HCT116 (cell line): ENCODE results near the gene MYADML2. TPM values are rescaled to one million over a fixed set of nuclear protein-coding genes. Genes with fewer than 3 reads are reported as not detected.

Experiments
- ATAC-seq: fragments of 200-7000 bp; cut with Tn5 transposase; 2 replicates; pipeline ENCODE4 v1.9.1; 2020; ENCODE audit warnings: mild to moderate bottlenecking, moderate library complexity
- BruUV-seq: library from RNA; stranded (reverse); fragments of 400-500 nt; replicated peaks from 2 replicates; lab custom pipeline; 2021; lab: Mats Ljungman, UMichigan
- CTCF ChIA-PET: fragments of 300-600 bp; sonication (Branson Sonifier 250); formaldehyde crosslinking; loops from one replicate; lab custom pipeline; 2021; ENCODE audit warnings: antibody characterized with exemption; lab: Charles Lee
- POLR2A ChIA-PET: fragments of 300-600, 350-600 bp; sonication (Branson Sonifier 250); formaldehyde crosslinking; loops from one replicate; lab custom pipeline; 2021; ENCODE audit warnings: antibody characterized with exemption; lab: Charles Lee
- RAD21 ChIA-PET, 2 experiments: fragments of 300-600 bp; sonication (Branson Sonifier 250); formaldehyde crosslinking; loops; one replicate each; lab custom pipeline; 2023; ENCODE audit warnings: low total read pairs in 2 of 2; ENCODE audit not compliant: uncharacterized antibody in 2 of 2, unreplicated experiment in 2 of 2, low non-redundant PET in 1 of 2; lab: Charles Lee
- DNase-seq: peaks from one replicate; pipeline ENCODE4 v3.0.0-alpha.2; 2010; ENCODE audit warnings: low read depth, low spot score
- H2AFZ ChIP-seq: fragments of 200-600 bp; shearing (Covaris generic), sonication (generic); 2 replicates; pipeline ENCODE4 v1.6.1; 2017; ENCODE audit warnings: low read depth, mixed run types, mixed read lengths, antibody characterized with exemption, low read length; ENCODE audit not compliant: poor library complexity, severe bottlenecking
- H3K27ac ChIP-seq: 2 replicates; pipeline ENCODE4 v1.5.1; 2012; ENCODE audit warnings: low read depth, low read length
- H3K27me3 ChIP-seq: fragments of 200-600 bp; sonication (generic); 2 replicates; pipeline ENCODE4 v1.6.1; 2016; ENCODE audit warnings: mixed run types, low read length, mixed read lengths; ENCODE audit not compliant: insufficient read depth
- H3K36me3 ChIP-seq, 2 experiments: fragments of 200-500 bp in 1 of 2; fragments of 200-600 bp in 1 of 2; sonication (Bioruptor generic) in 1 of 2; sonication (generic) in 1 of 2; 2 replicates each; pipeline versions ENCODE4 v1.5.1 to v1.6.1; 2014 to 2016; ENCODE audit warnings: low read length in 2 of 2, inconsistent platforms in 1 of 2, mixed read lengths in 1 of 2, mixed run types in 1 of 2; ENCODE audit not compliant: insufficient read depth in 2 of 2, control insufficient read depth in 1 of 2
- H3K4me1 ChIP-seq, 2 experiments: fragments of 200-600 bp in 1 of 2; sonication (generic) in 1 of 2; 2 replicates each; pipeline versions ENCODE4 v1.5.1 to v1.6.1; 2012 to 2017; ENCODE audit warnings: low read length in 2 of 2, inconsistent platforms in 1 of 2, mild to moderate bottlenecking in 1 of 2, mixed read lengths in 1 of 2, mixed run types in 1 of 2, moderate library complexity in 1 of 2; ENCODE audit not compliant: insufficient read depth in 2 of 2, control insufficient read depth in 1 of 2
- H3K4me2 ChIP-seq: fragments of 200-600 bp; sonication (generic); 2 replicates; pipeline ENCODE4 v1.6.1; 2017; ENCODE audit warnings: mixed run types, low read length, mixed read lengths
- H3K4me3 ChIP-seq, 2 experiments: fragments of 200-600 bp in 1 of 2; sonication (generic) in 1 of 2; replicated peaks in 1 of 2; 2 replicates each; pipeline ENCODE4 v1.5.1; 2011 to 2016; ENCODE audit warnings: low read length in 2 of 2, control low read depth in 1 of 2, low read depth in 1 of 2, mild to moderate bottlenecking in 1 of 2, mixed read lengths in 1 of 2, mixed run types in 1 of 2
- H3K79me2 ChIP-seq: fragments of 200-600 bp; sonication (generic); 2 replicates; pipeline ENCODE4 v1.6.1; 2017; ENCODE audit warnings: mild to moderate bottlenecking, mixed run types, low read length, moderate library complexity, mixed read lengths; ENCODE audit not compliant: insufficient read depth
- H3K9ac ChIP-seq: fragments of 200-600 bp; sonication (generic); 2 replicates; pipeline ENCODE4 v1.6.1; 2016; ENCODE audit warnings: low read length, mixed read lengths
- H3K9me2 ChIP-seq: fragments of 200-600 bp; sonication (generic), shearing (Covaris generic); 2 replicates; pipeline ENCODE4 v1.6.1; 2017; ENCODE audit warnings: mixed run types, mild to moderate bottlenecking, moderate library complexity; ENCODE audit not compliant: insufficient read depth
- H3K9me3 ChIP-seq, 2 experiments: fragments of 200-500 bp in 1 of 2; fragments of 200-600 bp in 1 of 2; sonication (Bioruptor generic) in 1 of 2; sonication (generic) in 1 of 2; 2 replicates each; pipeline ENCODE4 v1.6.1; 2014 to 2017; ENCODE audit warnings: low read length in 2 of 2, mixed read lengths in 2 of 2, inconsistent platforms in 1 of 2, low read depth in 1 of 2, mild to moderate bottlenecking in 1 of 2, mixed run types in 1 of 2, moderate library complexity in 1 of 2; ENCODE audit not compliant: control insufficient read depth in 1 of 2, insufficient read depth in 1 of 2
- H4K20me1 ChIP-seq: fragments of 200-600 bp; sonication (generic), shearing (Covaris generic); 2 replicates; pipeline ENCODE4 v1.6.1; 2017; ENCODE audit warnings: mixed run types, mild to moderate bottlenecking, moderate library complexity; ENCODE audit not compliant: insufficient read depth
- ATF3 ChIP-seq: IDR thresholded peaks from 2 replicates; pipeline ENCODE4 v1.6.1; 2012
- CBX3 ChIP-seq: IDR thresholded peaks from 2 replicates; pipeline ENCODE4 v1.6.1; 2012; ENCODE audit warnings: low read depth
- CEBPB ChIP-seq: IDR thresholded peaks from 2 replicates; pipeline ENCODE4 v1.6.1; 2012; ENCODE audit warnings: low read depth
- EZH2 ChIP-seq: fragments of 200-600 bp; sonication (generic); IDR thresholded peaks from 2 replicates; pipeline ENCODE4 v1.6.1; 2017; ENCODE audit warnings: antibody characterized with exemption, mixed run types
- JUND ChIP-seq: IDR thresholded peaks from 2 replicates; pipeline ENCODE4 v1.6.1; 2012
- RAD21 ChIP-seq: IDR thresholded peaks from 2 replicates; pipeline ENCODE4 v1.6.1; 2012; ENCODE audit warnings: low read depth, mild to moderate bottlenecking
- SIN3A ChIP-seq: IDR thresholded peaks from 2 replicates; pipeline ENCODE4 v1.6.1; 2012; ENCODE audit warnings: low read depth
- SRF ChIP-seq: IDR thresholded peaks from 2 replicates; pipeline ENCODE4 v1.6.1; 2012; ENCODE audit warnings: low read depth
- TCF7L2 ChIP-seq: IDR thresholded peaks from 2 replicates; pipeline ENCODE4 v1.7.0; 2011; ENCODE audit warnings: borderline replicate concordance, inconsistent platforms; ENCODE audit not compliant: insufficient read depth, insufficient read length; ENCODE audit errors: extremely low read depth
- YY1 ChIP-seq: IDR thresholded peaks from 2 replicates; pipeline ENCODE4 v1.6.1; 2011; ENCODE audit warnings: low read length, low read depth, moderate library complexity, mild to moderate bottlenecking; ENCODE audit not compliant: insufficient replicate concordance; ENCODE audit errors: extremely low read depth
- ZBTB33 ChIP-seq: IDR thresholded peaks from 2 replicates; pipeline ENCODE4 v1.6.1; 2011; ENCODE audit warnings: mild to moderate bottlenecking, low read length, moderate library complexity; ENCODE audit not compliant: insufficient replicate concordance; ENCODE audit errors: extremely low read depth
- ZNF274 ChIP-seq: fragments of 200-500 bp; sonication (Bioruptor generic); IDR thresholded peaks from 2 replicates; pipeline ENCODE4 v1.6.1; 2014; ENCODE audit warnings: mild to moderate bottlenecking, low read depth, low read length, inconsistent platforms
- intact Hi-C: fragments of 100-400 bp; cut with micrococcal nuclease; formaldehyde crosslinking; loops from 2 replicates; pipeline ENCODE4 v1.10.0; 2022
- total RNA-seq: library from RNA; stranded (reverse); gene quantifications from one replicate; pipeline ENCODE4 v1.2.1, GENCODE V29; 2021; ENCODE audit not compliant: unreplicated experiment
- TF ChIP-seq, protein P1 (sequence below): IDR thresholded peaks from 2 replicates; pipeline ENCODE4 v1.6.1; 2012
- TF ChIP-seq, protein P2 (sequence below): IDR thresholded peaks from 2 replicates; pipeline ENCODE4 v1.6.1; 2012; ENCODE audit warnings: low read depth

MYADML2 gene
- total RNA-seq, 1 experiment from 2014 or later, result not detected

GRCh38 chr17:81940538-81941483 lies 6.2 kb downstream of the MYADML2 start:
- intact Hi-C loops, result no loop called here
- TF ChIP-seq, protein P1, sequence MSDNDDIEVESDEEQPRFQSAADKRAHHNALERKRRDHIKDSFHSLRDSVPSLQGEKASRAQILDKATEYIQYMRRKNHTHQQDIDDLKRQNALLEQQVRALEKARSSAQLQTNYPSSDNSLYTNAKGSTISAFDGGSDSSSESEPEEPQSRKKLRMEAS, result no peak
- TF ChIP-seq YY1, result no peak
- no peak for TF ChIP-seq EZH2
- no peak for TF ChIP-seq CEBPB
- no peak for TF ChIP-seq SRF
- no peak for TF ChIP-seq CBX3
- TF ChIP-seq RAD21, result no peak
- TF ChIP-seq SIN3A, result no peak
- no peak for TF ChIP-seq TCF7L2
- no peak for TF ChIP-seq ATF3
- TF ChIP-seq, protein P2, sequence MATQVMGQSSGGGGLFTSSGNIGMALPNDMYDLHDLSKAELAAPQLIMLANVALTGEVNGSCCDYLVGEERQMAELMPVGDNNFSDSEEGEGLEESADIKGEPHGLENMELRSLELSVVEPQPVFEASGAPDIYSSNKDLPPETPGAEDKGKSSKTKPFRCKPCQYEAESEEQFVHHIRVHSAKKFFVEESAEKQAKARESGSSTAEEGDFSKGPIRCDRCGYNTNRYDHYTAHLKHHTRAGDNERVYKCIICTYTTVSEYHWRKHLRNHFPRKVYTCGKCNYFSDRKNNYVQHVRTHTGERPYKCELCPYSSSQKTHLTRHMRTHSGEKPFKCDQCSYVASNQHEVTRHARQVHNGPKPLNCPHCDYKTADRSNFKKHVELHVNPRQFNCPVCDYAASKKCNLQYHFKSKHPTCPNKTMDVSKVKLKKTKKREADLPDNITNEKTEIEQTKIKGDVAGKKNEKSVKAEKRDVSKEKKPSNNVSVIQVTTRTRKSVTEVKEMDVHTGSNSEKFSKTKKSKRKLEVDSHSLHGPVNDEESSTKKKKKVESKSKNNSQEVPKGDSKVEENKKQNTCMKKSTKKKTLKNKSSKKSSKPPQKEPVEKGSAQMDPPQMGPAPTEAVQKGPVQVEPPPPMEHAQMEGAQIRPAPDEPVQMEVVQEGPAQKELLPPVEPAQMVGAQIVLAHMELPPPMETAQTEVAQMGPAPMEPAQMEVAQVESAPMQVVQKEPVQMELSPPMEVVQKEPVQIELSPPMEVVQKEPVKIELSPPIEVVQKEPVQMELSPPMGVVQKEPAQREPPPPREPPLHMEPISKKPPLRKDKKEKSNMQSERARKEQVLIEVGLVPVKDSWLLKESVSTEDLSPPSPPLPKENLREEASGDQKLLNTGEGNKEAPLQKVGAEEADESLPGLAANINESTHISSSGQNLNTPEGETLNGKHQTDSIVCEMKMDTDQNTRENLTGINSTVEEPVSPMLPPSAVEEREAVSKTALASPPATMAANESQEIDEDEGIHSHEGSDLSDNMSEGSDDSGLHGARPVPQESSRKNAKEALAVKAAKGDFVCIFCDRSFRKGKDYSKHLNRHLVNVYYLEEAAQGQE, result no peak
- TF ChIP-seq ZBTB33, result no peak
- no peak for TF ChIP-seq JUND
- no peak for TF ChIP-seq ZNF274
- no peak overlapping the region for H3K27ac ChIP-seq
- no peaks in the 10 kb centered on the region for H3K27me3 ChIP-seq
- H3K9ac ChIP-seq, result no peak overlapping the region
- peaks cover 9% of the 10 kb centered on the region for H3K79me2 ChIP-seq
- no peak overlapping the region for H3K4me3 ChIP-seq
- BruUV-seq, result no TSS peak
- ATAC-seq (no peak), DNase-seq (no peak)
- H4K20me1 ChIP-seq, result no peaks in the 10 kb centered on the region
- H3K4me2 ChIP-seq, result no peak overlapping the region
- H2AFZ ChIP-seq, result no peak overlapping the region
- peaks cover 4 to 20% of the 10 kb centered on the region in 2 experiments; a peak in 3 of 4 replicates for H3K4me1 ChIP-seq
- ChIA-PET RAD21 (no interaction called here), CTCF (no interaction called here), POLR2A (no interaction called here)
- H3K36me3 ChIP-seq, result peaks cover 0 to 1% of the 10 kb centered on the region in 2 experiments; a peak in 1 of 4 replicates
- no peaks in the 10 kb centered on the region for H3K9me3 ChIP-seq
- no peaks in the 10 kb centered on the region for H3K9me2 ChIP-seq
